ENCODE data around the gene OLIG3.

OLIG3 gene

DNA sequence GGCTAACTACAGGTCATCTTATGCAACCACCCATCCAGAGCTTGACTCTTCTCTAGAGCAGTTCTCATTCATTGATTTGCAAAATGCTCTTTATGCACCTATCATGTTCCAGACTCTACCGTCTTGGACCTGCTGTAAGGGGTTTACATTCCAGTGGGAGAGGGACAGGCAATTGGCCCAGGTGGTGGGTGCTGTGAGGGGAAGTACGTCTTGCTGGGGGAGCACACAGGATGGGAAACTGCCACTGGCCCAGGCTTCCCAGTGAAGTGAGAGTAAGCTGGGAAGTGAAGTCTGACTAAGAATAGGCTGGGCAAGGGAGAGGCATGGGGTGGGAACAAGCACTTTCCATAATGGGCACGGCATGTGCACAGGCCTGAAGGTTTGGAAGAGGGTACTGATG is 13.8 kb downstream of the OLIG3 start:
- no peak overlapping the region for H3K9ac ChIP-seq (ENCODE audit: insufficient read length, low read depth)
- H3K36me3 ChIP-seq (ENCODE audit: insufficient read depth, insufficient read length, low read length): no peaks in the 10 kb centered on the region
- H3K4me3 ChIP-seq (ENCODE audit: insufficient read length, low read depth): no peak overlapping the region
- TF ChIP-seq SUZ12 (IDR thresholded peaks at IDR 0.05; ENCODE audit: extremely low read depth, insufficient read depth, insufficient read length) (no peak), YY1 (IDR thresholded peaks at IDR 0.05; ENCODE audit: insufficient read depth, insufficient read length) (no peak), ZNF274 (IDR thresholded peaks at IDR 0.05; ENCODE audit: low read depth, low read length) (no peak)
- no peaks in the 10 kb centered on the region for H3K9me3 ChIP-seq (ENCODE audit: insufficient read depth, low read length)
- H3K4me1 ChIP-seq (ENCODE audit: insufficient read depth, insufficient read length): no peaks in the 10 kb centered on the region
- peaks cover 10% of the 10 kb centered on the region for H3K27me3 ChIP-seq (ENCODE audit: insufficient read depth, insufficient read length)
- DNase-seq (ENCODE audit: low read depth, low spot score): no peak

DNA sequence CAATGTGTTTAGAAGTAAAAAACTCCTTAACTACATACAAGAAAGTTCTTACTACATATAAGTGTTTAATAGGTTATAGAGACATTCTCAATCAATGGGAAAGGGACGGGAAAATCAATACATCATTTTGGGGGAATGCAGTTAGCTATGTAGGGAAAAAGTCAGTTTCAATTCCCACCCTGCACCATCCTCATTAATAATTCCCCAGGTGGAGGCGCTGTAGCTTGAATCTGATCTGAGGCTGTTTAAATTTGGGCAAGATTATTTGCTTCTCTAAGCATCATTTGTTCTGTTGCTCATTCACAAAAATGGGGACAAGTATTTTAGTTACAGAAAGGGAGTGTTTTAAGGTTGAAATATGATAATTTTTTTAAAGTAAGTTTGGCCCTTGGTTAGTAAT is 19.1 kb downstream of the OLIG3 start:
- Histone ChIP-seq H3K9ac (ENCODE audit: insufficient read length, low read depth) (no peak overlapping the region), H3K36me3 (ENCODE audit: insufficient read depth, insufficient read length, low read length) (no peaks in the 10 kb centered on the region), H3K4me1 (ENCODE audit: insufficient read depth, insufficient read length) (no peaks in the 10 kb centered on the region), H3K27me3 (ENCODE audit: insufficient read depth, insufficient read length) (no peaks in the 10 kb centered on the region), H3K9me3 (ENCODE audit: insufficient read depth, low read length) (no peaks in the 10 kb centered on the region), H3K4me3 (ENCODE audit: insufficient read length, low read depth) (no peak overlapping the region)
- TF ChIP-seq YY1 (IDR thresholded peaks at IDR 0.05; ENCODE audit: insufficient read depth, insufficient read length) (no peak), SUZ12 (IDR thresholded peaks at IDR 0.05; ENCODE audit: extremely low read depth, insufficient read depth, insufficient read length) (no peak), ZNF274 (IDR thresholded peaks at IDR 0.05; ENCODE audit: low read depth, low read length) (no peak)
- DNase-seq (ENCODE audit: low read depth, low spot score): no peak

DNA sequence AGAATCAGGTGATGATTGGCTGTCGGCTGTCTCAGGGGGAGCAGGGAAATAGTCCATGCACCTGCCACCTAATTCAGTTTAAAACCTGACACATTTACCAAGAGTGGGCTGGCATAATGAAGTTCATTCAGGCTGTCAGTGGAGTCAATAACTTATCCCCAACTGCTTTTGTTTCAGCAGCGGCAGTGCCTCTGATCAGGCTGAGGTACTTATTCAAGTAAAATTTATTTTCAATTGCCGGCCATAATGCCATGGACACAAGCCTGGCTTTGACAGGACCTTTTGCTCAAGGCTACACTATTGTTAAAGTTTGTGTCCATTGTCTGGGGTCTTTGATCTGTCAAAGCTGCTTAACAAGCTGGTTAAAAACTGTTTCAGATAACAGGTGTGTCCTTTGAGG is 20.6 kb downstream of the OLIG3 start:
- DNase-seq (ENCODE audit: low read depth, low spot score): no peak
- H3K4me1 ChIP-seq (ENCODE audit: insufficient read depth, insufficient read length): no peaks in the 10 kb centered on the region
- H3K27me3 ChIP-seq (ENCODE audit: insufficient read depth, insufficient read length): no peaks in the 10 kb centered on the region

DNA sequence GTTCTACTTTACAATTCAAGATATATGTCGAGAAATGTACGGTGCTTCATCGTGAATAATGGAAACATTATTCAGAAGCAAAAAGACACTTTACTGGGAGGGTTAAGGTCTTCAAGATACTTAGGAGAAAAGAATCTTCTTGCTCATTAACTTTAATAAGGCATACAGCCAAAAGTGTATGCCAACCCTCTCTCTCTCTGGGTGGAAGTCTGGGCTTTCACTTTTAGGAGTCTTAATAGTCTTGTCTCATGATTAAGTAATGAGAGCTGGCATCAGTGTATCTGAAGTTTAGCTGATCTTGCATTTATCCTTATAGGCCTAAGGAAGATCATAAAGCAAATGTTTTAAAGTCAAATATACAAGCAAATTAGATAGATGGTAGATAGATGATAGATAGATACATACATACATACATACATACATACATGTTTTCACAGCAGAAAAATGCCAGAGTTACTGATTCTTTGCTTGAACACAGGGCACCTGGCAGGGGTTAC is 21.5 kb downstream of the OLIG3 start:
- H3K9me3 ChIP-seq (ENCODE audit: insufficient read depth, low read length): no peaks in the 10 kb centered on the region

More for the DNA sequence above, 20.6 kb downstream of the OLIG3 start:
- TF ChIP-seq SUZ12 (IDR thresholded peaks at IDR 0.05; ENCODE audit: extremely low read depth, insufficient read depth, insufficient read length) (no peak), ZNF274 (IDR thresholded peaks at IDR 0.05; ENCODE audit: low read depth, low read length) (no peak), YY1 (IDR thresholded peaks at IDR 0.05; ENCODE audit: insufficient read depth, insufficient read length) (no peak)
- H3K9ac ChIP-seq (ENCODE audit: insufficient read length, low read depth): no peak overlapping the region
- no peaks in the 10 kb centered on the region for H3K9me3 ChIP-seq (ENCODE audit: insufficient read depth, low read length)
- H3K36me3 ChIP-seq (ENCODE audit: insufficient read depth, insufficient read length, low read length): no peaks in the 10 kb centered on the region
- no peak overlapping the region for H3K4me3 ChIP-seq (ENCODE audit: insufficient read length, low read depth)

DNA sequence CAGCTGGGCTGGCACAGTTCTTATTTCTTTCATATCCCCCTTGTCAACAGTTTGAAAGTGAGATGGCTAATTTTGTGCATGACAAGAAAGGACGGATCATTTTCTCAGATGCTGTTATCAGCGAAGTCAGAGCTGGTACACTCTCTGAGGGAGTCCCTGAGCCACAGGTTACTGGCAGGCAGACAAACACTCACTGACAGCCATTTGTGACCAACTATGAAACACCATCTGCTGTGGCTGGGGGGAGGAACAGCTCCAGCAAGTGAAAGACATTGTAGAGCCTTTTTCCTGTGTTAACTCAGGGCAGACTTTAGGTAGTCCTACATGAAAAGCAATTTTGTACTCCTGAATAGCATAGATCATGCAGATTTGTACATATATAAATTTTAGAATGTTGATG is 22.2 kb downstream of the OLIG3 start:
- Histone ChIP-seq H3K36me3 (ENCODE audit: insufficient read depth, insufficient read length, low read length) (no peaks in the 10 kb centered on the region), H3K4me1 (ENCODE audit: insufficient read depth, insufficient read length) (no peaks in the 10 kb centered on the region), H3K9ac (ENCODE audit: insufficient read length, low read depth) (no peak overlapping the region), H3K9me3 (ENCODE audit: insufficient read depth, low read length) (no peaks in the 10 kb centered on the region), H3K4me3 (ENCODE audit: insufficient read length, low read depth) (no peak overlapping the region), H3K27me3 (ENCODE audit: insufficient read depth, insufficient read length) (no peaks in the 10 kb centered on the region)
- no peak for DNase-seq (ENCODE audit: low read depth, low spot score)
- no peak for TF ChIP-seq SUZ12 (IDR thresholded peaks at IDR 0.05; ENCODE audit: extremely low read depth, insufficient read depth, insufficient read length)
- no peak for TF ChIP-seq ZNF274 (IDR thresholded peaks at IDR 0.05; ENCODE audit: low read depth, low read length)
- no peak for TF ChIP-seq YY1 (IDR thresholded peaks at IDR 0.05; ENCODE audit: insufficient read depth, insufficient read length)

More for the DNA sequence above, 21.5 kb downstream of the OLIG3 start:
- H3K9ac ChIP-seq (ENCODE audit: insufficient read length, low read depth): no peak overlapping the region
- H3K4me1 ChIP-seq (ENCODE audit: insufficient read depth, insufficient read length): no peaks in the 10 kb centered on the region
- no peak for DNase-seq (ENCODE audit: low read depth, low spot score)
- no peaks in the 10 kb centered on the region for H3K36me3 ChIP-seq (ENCODE audit: insufficient read depth, insufficient read length, low read length)
- H3K4me3 ChIP-seq (ENCODE audit: insufficient read length, low read depth): no peak overlapping the region
- H3K27me3 ChIP-seq (ENCODE audit: insufficient read depth, insufficient read length): no peaks in the 10 kb centered on the region
- no peak for TF ChIP-seq YY1 (IDR thresholded peaks at IDR 0.05; ENCODE audit: insufficient read depth, insufficient read length)
- TF ChIP-seq ZNF274 (IDR thresholded peaks at IDR 0.05; ENCODE audit: low read depth, low read length): no peak
- no peak for TF ChIP-seq SUZ12 (IDR thresholded peaks at IDR 0.05; ENCODE audit: extremely low read depth, insufficient read depth, insufficient read length)

DNA sequence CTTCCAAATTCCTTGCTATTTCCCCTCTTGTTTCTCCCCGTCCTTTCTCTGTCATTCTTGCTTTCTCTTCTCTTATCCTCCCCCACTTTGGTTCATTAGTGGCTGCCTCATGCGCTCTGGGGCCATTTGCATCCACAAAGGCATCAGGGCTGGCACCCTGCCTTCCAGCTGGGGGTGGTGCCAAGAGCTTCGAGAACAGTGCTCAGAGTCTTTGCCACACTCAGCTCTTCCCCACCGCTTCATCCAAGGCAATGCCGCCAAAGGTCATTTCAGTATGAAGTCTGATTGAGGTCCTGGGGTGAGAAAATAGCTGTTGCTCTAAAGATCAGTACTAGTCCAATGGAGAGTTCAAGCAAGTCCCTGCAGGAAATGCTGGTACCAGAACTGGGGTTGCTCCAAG is 22.7 kb downstream of the OLIG3 start:
- Histone ChIP-seq H3K4me3 (ENCODE audit: insufficient read length, low read depth) (no peak overlapping the region), H3K36me3 (ENCODE audit: insufficient read depth, insufficient read length, low read length) (no peaks in the 10 kb centered on the region), H3K4me1 (ENCODE audit: insufficient read depth, insufficient read length) (no peaks in the 10 kb centered on the region), H3K9ac (ENCODE audit: insufficient read length, low read depth) (no peak overlapping the region), H3K27me3 (ENCODE audit: insufficient read depth, insufficient read length) (no peaks in the 10 kb centered on the region), H3K9me3 (ENCODE audit: insufficient read depth, low read length) (no peaks in the 10 kb centered on the region)
- DNase-seq (ENCODE audit: low read depth, low spot score): no peak
- TF ChIP-seq SUZ12 (IDR thresholded peaks at IDR 0.05; ENCODE audit: extremely low read depth, insufficient read depth, insufficient read length) (no peak), ZNF274 (IDR thresholded peaks at IDR 0.05; ENCODE audit: low read depth, low read length) (no peak), YY1 (IDR thresholded peaks at IDR 0.05; ENCODE audit: insufficient read depth, insufficient read length) (no peak)

DNA sequence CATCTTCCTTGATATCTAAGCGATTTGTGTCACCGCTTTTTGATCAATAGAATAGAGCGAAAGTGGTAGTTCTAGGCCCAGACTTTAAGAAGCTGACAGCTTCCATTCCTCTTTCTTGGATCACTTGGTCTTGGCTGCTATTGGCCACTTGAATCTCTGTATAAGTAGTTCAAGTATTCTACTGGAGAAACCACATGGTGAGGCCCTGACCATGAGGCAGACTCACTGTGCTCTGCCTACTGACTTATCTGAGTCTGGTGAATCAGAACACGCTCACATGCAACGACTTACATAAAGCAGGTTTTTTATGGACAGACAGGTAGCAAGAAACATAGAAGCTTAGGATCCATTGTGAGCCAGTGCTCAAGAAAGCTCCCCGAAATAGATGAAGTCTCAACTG is 27.0 kb downstream of the OLIG3 start:
- no peaks in the 10 kb centered on the region for H3K27me3 ChIP-seq (ENCODE audit: insufficient read depth, insufficient read length)
- H3K4me3 ChIP-seq (ENCODE audit: insufficient read length, low read depth): no peak overlapping the region
- DNase-seq (ENCODE audit: low read depth, low spot score): no peak
- no peaks in the 10 kb centered on the region for H3K36me3 ChIP-seq (ENCODE audit: insufficient read depth, insufficient read length, low read length)
- no peak overlapping the region for H3K9ac ChIP-seq (ENCODE audit: insufficient read length, low read depth)
- TF ChIP-seq SUZ12 (IDR thresholded peaks at IDR 0.05; ENCODE audit: extremely low read depth, insufficient read depth, insufficient read length): no peak
- TF ChIP-seq YY1 (IDR thresholded peaks at IDR 0.05; ENCODE audit: insufficient read depth, insufficient read length): no peak
- no peak for TF ChIP-seq ZNF274 (IDR thresholded peaks at IDR 0.05; ENCODE audit: low read depth, low read length)
- no peaks in the 10 kb centered on the region for H3K9me3 ChIP-seq (ENCODE audit: insufficient read depth, low read length)
- H3K4me1 ChIP-seq (ENCODE audit: insufficient read depth, insufficient read length): no peaks in the 10 kb centered on the region

All from NT2/D1 (cell line).